OCI-LY7 (cell line): ENCODE results near the gene PLEKHS1. TPM values are rescaled to one million over a fixed set of nuclear protein-coding genes. Genes with fewer than 3 reads are reported as not detected.

Experiments used
- BruUV-seq: library from RNA; stranded (reverse); fragments of 400-500 nt; replicated peaks from 2 replicates; lab custom pipeline; 2021; lab: Mats Ljungman, UMichigan
- CTCF ChIA-PET: fragments of 300-600 bp; sonication (Branson Sonifier 250); formaldehyde crosslinking; loops from one replicate; lab custom pipeline; 2022; ENCODE audit warnings: antibody characterized with exemption; ENCODE audit not compliant: unreplicated experiment; lab: Charles Lee
- POLR2A ChIA-PET: fragments of 300-600 bp; sonication (Branson Sonifier 250); formaldehyde crosslinking; loops from one replicate; lab custom pipeline; 2022; ENCODE audit warnings: antibody characterized with exemption; lab: Charles Lee
- DNase-seq: peaks from one replicate; pipeline ENCODE4 v3.0.0-alpha.2; 2015; ENCODE audit warnings: low spot score
- H2AFZ ChIP-seq: fragments of 200-600 bp; sonication (generic), shearing (Covaris generic); 2 replicates; pipeline ENCODE4 v1.6.1; 2014; ENCODE audit warnings: mild to moderate bottlenecking, antibody characterized with exemption, low read length, moderate library complexity
- H3K27ac ChIP-seq: fragments of 200-600 bp; sonication (generic); 2 replicates; pipeline ENCODE4 v1.5.1; 2014; ENCODE audit warnings: mixed run types, low read depth, mild to moderate bottlenecking, moderate library complexity, low read length, inconsistent platforms; ENCODE audit not compliant: poor library complexity, severe bottlenecking
- H3K36me3 ChIP-seq: fragments of 200-600 bp; sonication (generic); 2 replicates; pipeline ENCODE4 v1.6.1; 2014; ENCODE audit warnings: mild to moderate bottlenecking, antibody characterized with exemption, low read length, moderate library complexity, mixed read lengths; ENCODE audit not compliant: insufficient read depth
- H3K4me1 ChIP-seq: fragments of 200-600 bp; sonication (generic); 2 replicates; pipeline ENCODE4 v1.5.1; 2014; ENCODE audit warnings: mild to moderate bottlenecking, low read length; ENCODE audit not compliant: insufficient read depth, poor library complexity, severe bottlenecking
- H3K4me2 ChIP-seq: fragments of 200-600 bp; sonication (generic); 2 replicates; pipeline ENCODE4 v1.6.1; 2014; ENCODE audit warnings: mild to moderate bottlenecking, low read length
- H3K4me3 ChIP-seq: fragments of 200-600 bp; sonication (generic); 2 replicates; pipeline ENCODE4 v1.5.1; 2014; ENCODE audit warnings: mild to moderate bottlenecking, low read depth, low read length; ENCODE audit not compliant: poor library complexity, severe bottlenecking
- H3K79me2 ChIP-seq: fragments of 200-600 bp; sonication (generic); 2 replicates; pipeline ENCODE4 v1.6.1; 2016; ENCODE audit warnings: low read depth, mild to moderate bottlenecking, low read length, moderate library complexity, mixed read lengths; ENCODE audit not compliant: insufficient read depth
- H3K9me2 ChIP-seq: fragments of 200-600 bp; sonication (generic); 2 replicates; pipeline ENCODE4 v1.6.1; 2016; ENCODE audit warnings: mild to moderate bottlenecking, low read length, mixed read lengths; ENCODE audit not compliant: insufficient read depth
- H3K9me3 ChIP-seq: fragments of 200-600 bp; sonication (generic); 2 replicates; pipeline ENCODE4 v1.6.1; 2014; ENCODE audit warnings: mild to moderate bottlenecking, mixed run types, low read length, mixed read lengths
- H4K20me1 ChIP-seq: fragments of 200-600 bp; sonication (generic); 2 replicates; pipeline ENCODE4 v1.6.1; 2014; ENCODE audit warnings: mild to moderate bottlenecking, antibody characterized with exemption, low read length, moderate library complexity, mixed read lengths; ENCODE audit not compliant: insufficient read depth
- CTCF ChIP-seq: fragments of 200-600 bp; sonication (generic); conservative IDR thresholded peaks from 2 replicates; pipeline ENCODE4 v1.5.1; 2014; ENCODE audit warnings: mild to moderate bottlenecking, antibody characterized with exemption, low read length, moderate library complexity, mixed read lengths
- EZH2phosphoT487 ChIP-seq: fragments of 200-600 bp; sonication (generic); IDR thresholded peaks from 2 replicates; pipeline ENCODE4 v1.6.1; 2018; ENCODE audit warnings: low read depth, borderline replicate concordance, mild to moderate bottlenecking, mixed run types, antibody characterized with exemption, low read length, moderate library complexity, mixed read lengths
- intact Hi-C: fragments of 100-400 bp; cut with micrococcal nuclease; formaldehyde crosslinking; loops from one replicate; pipeline ENCODE4 v1.10.0; 2022; ENCODE audit not compliant: unreplicated experiment
- total RNA-seq, 2 experiments: library from RNA; depleted of rRNA in 1 of 2; stranded (reverse); fragments of >200 nt in 1 of 2; shearing (Covaris generic) in 1 of 2; gene quantifications; 2 replicates each; pipeline ENCODE4 v1.2.3, GENCODE V29; 2014 to 2022

The PLEKHS1 gene
- total RNA-seq, 2 experiments from 2014 or later, result not detected

DNA sequence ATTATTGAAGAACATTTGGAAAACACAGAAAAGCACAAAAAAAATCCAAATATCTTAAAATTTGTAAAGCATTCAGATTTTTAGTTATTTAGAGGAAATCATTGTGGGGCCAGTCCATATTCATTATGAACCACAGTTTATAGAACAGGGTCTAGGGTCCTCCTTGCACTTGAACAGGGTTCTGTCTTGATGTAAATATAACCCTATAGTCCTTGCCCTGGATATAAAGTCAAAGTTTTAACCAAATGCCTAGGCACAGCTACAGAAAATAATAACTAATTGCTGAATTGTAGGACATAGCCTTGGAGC, 46.2 kb upstream of the PLEKHS1 start:
- BruUV-seq, result no TSS peak
- POLR2A ChIA-PET, result interaction anchor here (0.6 kb wide), 1 partner anchor 856 kb away, joined by 4 read pairs; no protein-coding TSS in a partner anchor
- CTCF ChIA-PET, result interaction anchor here (0.6 kb wide), 1 partner anchor 74 kb away, joined by 3 read pairs; no protein-coding TSS in a partner anchor

DNA sequence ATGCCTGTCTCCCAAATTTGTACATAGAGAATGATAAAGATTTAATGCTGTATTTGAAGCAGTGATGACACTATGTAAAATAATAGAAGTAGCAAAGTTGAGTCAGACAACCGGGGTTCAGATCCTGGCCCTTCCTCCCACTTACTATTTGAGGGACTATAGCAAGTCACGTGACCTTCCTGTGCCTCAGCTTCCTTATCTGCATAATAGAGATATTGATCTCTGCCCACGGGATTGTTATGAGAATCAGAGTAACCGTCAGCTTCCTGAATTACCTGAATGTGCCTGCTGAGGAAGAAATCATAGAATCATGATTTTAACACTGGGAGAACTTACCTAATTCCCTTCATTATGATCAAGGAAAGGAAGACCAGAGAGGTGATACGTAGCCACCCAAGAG, 44.9 kb upstream of the PLEKHS1 start:
- ChIA-PET POLR2A (no interaction called here), CTCF (no interaction called here)
- BruUV-seq, result no TSS peak
- no peak for DNase-seq
- TF ChIP-seq CTCF, result no peak
- no peak overlapping the region for H2AFZ ChIP-seq
- H4K20me1 ChIP-seq, result no peaks in the 10 kb centered on the region; the same call in 1 of the 2 replicates
- H3K9me3 ChIP-seq, result no peaks in the 10 kb centered on the region
- no peak overlapping the region for H3K27ac ChIP-seq
- intact Hi-C loops, result loop anchor here (5.0 kb wide), 1 partner anchor 91 kb away; no protein-coding TSS in a partner anchor
- H3K79me2 ChIP-seq, result no peaks in the 10 kb centered on the region
- no peak overlapping the region for H3K4me3 ChIP-seq
- no peaks in the 10 kb centered on the region for H3K9me2 ChIP-seq
- no peaks in the 10 kb centered on the region for H3K4me1 ChIP-seq
- H3K36me3 ChIP-seq, result 0 out of 2 replicates have a peak, but pooled peaks cover 2% of the 10 kb centered on the region
- no peak overlapping the region for H3K4me2 ChIP-seq

More for the DNA sequence above, 46.2 kb upstream of the PLEKHS1 start:
- Histone ChIP-seq H3K4me1 (no peaks in the 10 kb centered on the region), H3K4me2 (no peak overlapping the region), H3K79me2 (no peaks in the 10 kb centered on the region), H3K4me3 (no peak overlapping the region), H3K9me3 (no peaks in the 10 kb centered on the region), H2AFZ (no peak overlapping the region), H3K27ac (no peak overlapping the region), H4K20me1 (no peaks in the 10 kb centered on the region; the same call in 1 of the 2 replicates), H3K9me2 (no peaks in the 10 kb centered on the region), H3K36me3 (peaks cover 8% of the 10 kb centered on the region; the same call in 1 of the 2 replicates)
- intact Hi-C loops, result loop anchor here (1.0 to 5.0 kb wide), 2 partner anchors 92 to 398 kb away; no protein-coding TSS in a partner anchor
- peak; percentile 50; the same call in 1 of the 2 replicates for TF ChIP-seq CTCF
- no peak for TF ChIP-seq EZH2phosphoT487
- DNase-seq, result no peak

GRCh38 chr10:113708640-113709039, 42.8 kb upstream of the PLEKHS1 start:
- no peaks in the 10 kb centered on the region for H3K36me3 ChIP-seq
- H3K9me2 ChIP-seq, result no peaks in the 10 kb centered on the region
- H3K4me2 ChIP-seq, result no peak overlapping the region
- H4K20me1 ChIP-seq, result no peaks in the 10 kb centered on the region; the same call in 1 of the 2 replicates
- H3K79me2 ChIP-seq, result no peaks in the 10 kb centered on the region
- ChIA-PET CTCF (no interaction called here), POLR2A (no interaction called here)
- no peak for TF ChIP-seq EZH2phosphoT487
- no peak for TF ChIP-seq CTCF
- no peaks in the 10 kb centered on the region for H3K9me3 ChIP-seq
- no peak for DNase-seq
- intact Hi-C loops, result loop anchor here (5.0 kb wide), 1 partner anchor 89 kb away; no protein-coding TSS in a partner anchor
- H3K27ac ChIP-seq, result no peak overlapping the region
- H3K4me3 ChIP-seq, result no peak overlapping the region
- H3K4me1 ChIP-seq, result peaks cover 5% of the 10 kb centered on the region
- no peak overlapping the region for H2AFZ ChIP-seq
- BruUV-seq, result no TSS peak
